Ovary (tissue), 9 donors: ENCODE measurements around the gene OGFOD2. TPM values are rescaled to one million over a fixed set of nuclear protein-coding genes. Genes with fewer than 3 reads are reported as not detected.

Experiments used
- DNase-seq, 5 donors: peaks; one replicate each; pipeline ENCODE4 v3.0.0-alpha.2; 2019 to 2020
- H3K27ac ChIP-seq, 2 donors: fragments of 200-600 bp; one replicate each; pipeline versions ENCODE4 v1.5.1 to v1.8.0; 2019 to 2022
- H3K27me3 ChIP-seq: fragments of 200-600 bp; one replicate; pipeline ENCODE4 v1.8.0; 2022
- H3K36me3 ChIP-seq: fragments of 200-600 bp; sonication (generic); one replicate; pipeline ENCODE4 v1.5.1; 2019
- H3K4me1 ChIP-seq: one replicate; pipeline ENCODE4 v1.8.1; 2013; ENCODE audit warnings: mild to moderate bottlenecking, moderate library complexity; ENCODE audit not compliant: insufficient read depth
- H3K4me3 ChIP-seq: fragments of 200-600 bp; sonication (generic); one replicate; pipeline ENCODE4 v1.5.1; 2017
- H3K9me3 ChIP-seq, 2 donors: fragments of 200-600 bp in 1 of 2; sonication (generic) in 1 of 2; one replicate each; pipeline versions ENCODE4 v1.5.1 to v1.8.1; 2013 to 2019; ENCODE audit warnings: mild to moderate bottlenecking in 1 of 2, moderate library complexity in 1 of 2
- CTCF ChIP-seq, 3 donors: fragments of 450-650 bp in 2 of 3; fragments of 200-600 bp in 1 of 3; IDR thresholded peaks; one replicate each; pipeline versions ENCODE4 v1.5.1 to v1.8.0; 2016 to 2022; ENCODE audit warnings: antibody characterized with exemption in 3 of 3, mild to moderate bottlenecking in 1 of 3
- EP300 ChIP-seq: sonication (generic); formaldehyde crosslinking; IDR thresholded peaks from one replicate; pipeline ENCODE4 v1.6.1; 2017; ENCODE audit warnings: antibody characterized with exemption
- POLR2A ChIP-seq: fragments of 450-650 bp; IDR thresholded peaks from one replicate; pipeline ENCODE4 v1.6.1; 2017; ENCODE audit warnings: antibody characterized with exemption, mild to moderate bottlenecking, moderate library complexity
- WGBS, 3 donors: extraction: QIAGEN DNeasy Blood & Tissue Kit in 1 of 3; methylation state at CpG; one replicate each; pipeline versions ENCODE4 v1.1.5 to v1.1.7; 2013 to 2017; 5-methylcytosine and 5-hydroxymethylcytosine counted together
- intact Hi-C, 4 donors: fragments of 100-400 bp; cut with DNase I; formaldehyde crosslinking; loops; one replicate each; pipeline versions ENCODE4 v1.11.0 to v1.15.1; 2022 to 2023
- polyA plus RNA-seq, 2 donors: library from polyadenylated mRNA; stranded (reverse); fragments of 200-250 nt in 1 of 2; fragments of 350-450 nt in 1 of 2; fragmentation: Illumina TruSeq in 1 of 2; extraction: RNeasy Lipid Tissue Mini Kit (QIAGEN cat#74804) in 1 of 2; gene quantifications; one replicate each; pipeline ENCODE4 v1.2.3, GENCODE V29; 2013 to 2014
- total RNA-seq, 7 donors: library from RNA; depleted of rRNA in 2 of 7; stranded (reverse); fragments of >200 nt in 2 of 7; fragmentation: NEBNext Ultra II Directional in 3 of 7; extraction: Animal tissue kit (Norgen Biotek cat#: 25700) in 3 of 7; gene quantifications; one replicate each; pipeline versions ENCODE4 v1.1.0 to v1.2.4, GENCODE V29; 2016 to 2023
- donor health status: DM: no; HTN: no; CAD: no; lungs with moderate emphysema.
- donor health status: DM: no; HTN: no; CAD: no.
- donor health status: Bipolar disorder and iron deficiency.
- donor health status: DM: yes; HTN: yes; CAD: no.
- donor health status: DM: no; HTN: no; CAD: no.
- donor health status: DM: yes; HTN: yes; CAD: no.

Gene OGFOD2
- total and polyA plus RNA-seq, 9 donors, result 1.4 to 17.6 (median 16.8) TPM

- peak overlapping the region; percentile 61 to 88 for H3K27ac ChIP-seq
- H3K36me3 ChIP-seq, result no peaks in the 10 kb centered on the region
- peaks cover 31% of the 10 kb centered on the region for H3K4me1 ChIP-seq
- no peaks in the 10 kb centered on the region for H3K9me3 ChIP-seq
- no peaks in the 10 kb centered on the region for H3K27me3 ChIP-seq
- intact Hi-C loops, result loop anchor here in 3 of 4 donors (5.0 kb wide), 2 partner anchors 168 to 253 kb away; partner anchors contain the start of gene PITPNM2 (in 3 of the 3)
- WGBS, 3 donors, result 21 to 37% (median 28%) methylated on average over 5 to 9 of the region's 9 CpGs
- TF ChIP-seq EP300 (no peak), POLR2A (no peak), CTCF (IDR thresholded peaks at IDR 0.05) (no peak)
- no peak overlapping the region for H3K4me3 ChIP-seq
- peak in 2 of 5 donors; percentile 46 to 56 for DNase-seq
These were observed 8.9 kb downstream of the OGFOD2 start for GRCh38 chr12:122983789-122984515.

GRCh38 chr12:122984612-122985337, 9.7 kb downstream of the OGFOD2 start:
- Histone ChIP-seq H3K9me3 (no peaks in the 10 kb centered on the region), H3K4me1 (peaks cover 26% of the 10 kb centered on the region), H3K27me3 (no peaks in the 10 kb centered on the region), H3K4me3 (no peak overlapping the region), H3K27ac (peak overlapping the region; percentile 27 to 88), H3K36me3 (no peaks in the 10 kb centered on the region)
- no peak for TF ChIP-seq CTCF (IDR thresholded peaks at IDR 0.05)
- TF ChIP-seq POLR2A, result no peak
- no peak for TF ChIP-seq EP300
- 2 to 6% (median 3%) methylated on average over 34 of the region's 34 CpGs for WGBS, 3 donors
- DNase-seq, result peak; percentile 63 to 81 (median 74)
- intact Hi-C loops, result loop anchor here in 3 of 4 donors (5.0 kb wide), 2 partner anchors 168 to 253 kb away; partner anchors contain the start of gene PITPNM2 (in 3 of the 3)

- H3K4me1 ChIP-seq, result peaks cover 26% of the 10 kb centered on the region
- TF ChIP-seq EP300, result no peak
- no peak for TF ChIP-seq POLR2A
- TF ChIP-seq CTCF (IDR thresholded peaks at IDR 0.05), result no peak
- H3K4me3 ChIP-seq, result no peak overlapping the region
- intact Hi-C loops, result no loop called here
- H3K27me3 ChIP-seq, result no peaks in the 10 kb centered on the region
- peak overlapping the region in 1 of 2 donors; percentile 88 for H3K27ac ChIP-seq
- 75 to 84% (median 79%) methylated on average over 38 to 45 of the region's 45 CpGs for WGBS, 3 donors
- H3K36me3 ChIP-seq, result no peaks in the 10 kb centered on the region
- H3K9me3 ChIP-seq, result no peaks in the 10 kb centered on the region
- DNase-seq, result peak in 1 of 5 donors; percentile 44
These were observed 10.6 kb downstream of the OGFOD2 start for GRCh38 chr12:122985338-122986257.
